C1 segment of cervical spinal cord (tissue), 14 donors: ENCODE data around the gene TMEM121B.
A peak's percentile ranks its signal among the peaks of the same experiment; 100 is the strongest.
"Not testable (repeated sequence)": the region's sequence is repeated elsewhere in the genome, so short reads cannot be mapped to it uniquely, and the experiment has no call there.

ENCODE experiments used
- DNase-seq, 14 donors: peaks; one replicate each; lab custom pipeline; 2025; lab: John Stamatoyannopoulos, UW

The TMEM121B gene

DNA sequence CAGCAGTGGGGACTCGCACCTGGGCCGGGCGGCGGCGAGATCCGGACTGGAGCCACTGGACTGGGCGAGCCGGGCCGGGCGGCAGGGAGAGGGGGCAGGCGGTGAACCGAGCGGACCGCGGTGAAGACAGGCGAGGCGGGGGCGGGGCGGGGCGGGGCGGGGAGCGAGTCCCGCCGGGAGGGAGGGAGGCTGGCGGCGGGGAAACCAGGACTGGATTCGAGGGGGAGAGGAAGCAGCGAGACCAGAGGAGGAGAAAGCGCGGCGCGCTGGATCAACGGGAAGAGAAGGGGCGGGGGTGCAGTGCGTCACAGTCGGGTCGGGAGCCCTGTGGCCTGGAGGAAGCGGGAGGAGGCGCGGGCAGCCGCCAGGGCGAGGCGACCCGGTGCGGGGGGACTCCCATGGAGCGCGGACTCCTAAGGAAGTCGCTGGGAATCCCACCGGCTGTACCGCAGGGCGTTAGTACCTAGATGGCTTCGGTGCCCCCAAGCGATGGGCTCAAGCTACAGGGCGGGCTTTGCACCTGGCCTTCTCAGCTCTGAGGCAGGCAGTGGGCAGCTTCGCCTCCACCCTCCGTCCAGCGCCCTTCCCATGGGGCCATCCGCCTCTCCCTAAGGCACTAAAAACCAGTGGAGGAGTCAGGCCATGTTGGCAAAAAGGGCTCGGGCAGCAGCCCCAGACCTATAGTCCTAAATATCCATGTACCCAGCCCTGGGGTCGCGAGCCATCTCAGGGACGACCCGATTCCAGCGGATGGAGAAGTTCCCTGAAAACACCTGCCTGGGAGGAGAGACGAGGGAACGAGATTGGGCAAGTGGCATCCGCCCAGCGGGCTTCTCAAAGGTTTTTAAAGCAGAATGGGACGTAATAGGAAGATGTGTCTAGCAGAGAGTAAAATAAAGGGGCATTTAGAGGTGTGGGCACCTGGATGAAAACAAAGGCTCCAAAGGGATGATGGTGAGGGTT lies at the start of gene TMEM121B:
TSS of gene TMEM121B (minus strand) at position 128 of the 963 bp plus-strand sequence. CDS start 233 bp downstream, outside the sequence.
- peak in 11 of 14 donors; percentile 18 to 89 (median 47) for DNase-seq

DNA sequence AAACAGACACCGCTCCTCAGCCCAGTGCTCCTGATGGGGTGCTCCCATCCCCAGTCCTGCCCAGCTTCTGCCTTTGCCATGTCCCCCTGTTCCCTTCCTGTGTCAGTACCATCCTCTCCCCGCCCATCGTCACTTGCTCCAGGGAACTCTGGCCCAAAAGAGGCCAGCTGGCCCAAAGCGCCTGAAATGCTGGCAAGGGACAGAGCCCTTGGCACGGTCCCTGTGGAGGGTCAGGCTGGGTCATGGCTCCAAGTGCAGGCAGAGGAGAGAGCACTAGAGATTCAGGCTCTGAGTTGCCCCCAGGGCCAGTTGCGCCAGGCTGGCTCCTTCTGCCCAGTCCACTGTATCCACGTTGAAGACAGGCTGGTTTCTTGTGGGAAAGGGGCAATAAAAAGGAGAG lies 46.3 kb upstream of the TMEM121B start:
- peak in 12 of 14 donors; percentile 1 to 67 (median 30) for DNase-seq

DNA sequence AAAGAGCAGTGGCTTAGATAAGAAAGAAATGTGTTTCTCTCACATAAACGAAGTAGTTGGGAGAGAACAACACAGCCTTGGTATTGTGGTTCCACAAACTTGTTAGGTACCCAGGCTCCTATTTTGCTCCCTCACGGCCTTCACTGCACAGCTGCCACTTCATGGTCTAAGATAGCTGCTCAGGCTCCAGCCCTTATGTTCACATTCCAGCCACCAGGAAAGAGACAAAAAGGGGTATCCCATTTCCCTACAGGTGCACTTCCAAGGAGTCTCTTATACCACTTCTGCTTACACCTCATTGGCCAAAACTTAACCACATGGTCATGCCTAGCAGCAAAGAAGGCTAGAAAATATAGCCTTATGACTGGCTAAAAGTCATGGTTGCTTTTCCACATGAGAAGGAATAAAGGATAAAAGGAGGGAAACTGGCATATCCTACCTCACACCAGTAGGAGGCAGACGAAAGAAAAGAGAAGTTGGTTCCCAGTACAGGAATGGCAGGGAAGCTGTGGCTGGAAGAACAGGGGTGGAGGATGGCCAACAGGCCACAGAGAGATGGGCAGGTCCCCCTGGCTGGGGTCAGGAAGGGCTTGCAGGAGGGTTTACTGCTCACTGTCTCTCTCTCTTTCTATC lies 43.3 kb upstream of the TMEM121B start:
- DNase-seq = no peak

DNA sequence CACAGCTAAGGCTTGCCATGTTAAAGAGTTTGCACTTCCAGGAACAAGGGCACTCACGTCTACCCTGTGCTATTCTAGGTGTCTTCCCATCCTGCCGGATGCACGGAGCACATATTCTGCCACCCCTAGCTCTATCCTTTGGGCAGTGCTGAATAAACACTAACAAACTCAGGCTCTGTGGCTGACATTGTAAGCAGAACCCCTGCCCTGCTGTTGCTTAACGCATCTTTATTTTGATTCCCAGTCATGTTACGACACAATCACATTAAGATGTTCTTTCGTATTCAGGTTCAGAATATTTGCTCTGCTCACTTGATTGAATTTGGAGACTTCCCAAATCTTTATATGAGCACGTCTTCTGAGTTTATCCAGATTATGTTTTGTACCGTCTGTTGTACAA lies 41.6 kb upstream of the TMEM121B start:
- no peak for DNase-seq

DNA sequence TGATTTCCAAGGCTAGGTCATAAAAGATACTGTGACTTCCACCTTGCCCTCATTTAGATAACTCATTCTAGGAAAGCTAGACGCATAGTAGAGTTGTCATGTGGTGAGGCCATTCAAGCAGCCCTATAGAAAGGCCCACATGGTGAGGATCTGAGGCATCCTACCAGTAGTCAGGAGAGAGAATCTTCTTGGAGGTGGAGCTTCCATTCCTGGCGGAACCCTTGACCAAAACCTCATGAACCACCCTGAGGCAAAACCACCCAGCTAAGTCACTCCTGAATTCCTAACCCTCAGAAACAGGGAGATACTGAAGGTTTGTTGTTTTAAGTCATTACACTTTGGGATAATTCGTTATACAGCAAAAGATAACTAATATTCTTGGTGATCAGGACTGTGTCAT lies 40.8 kb upstream of the TMEM121B start:
- DNase-seq = no peak

DNA sequence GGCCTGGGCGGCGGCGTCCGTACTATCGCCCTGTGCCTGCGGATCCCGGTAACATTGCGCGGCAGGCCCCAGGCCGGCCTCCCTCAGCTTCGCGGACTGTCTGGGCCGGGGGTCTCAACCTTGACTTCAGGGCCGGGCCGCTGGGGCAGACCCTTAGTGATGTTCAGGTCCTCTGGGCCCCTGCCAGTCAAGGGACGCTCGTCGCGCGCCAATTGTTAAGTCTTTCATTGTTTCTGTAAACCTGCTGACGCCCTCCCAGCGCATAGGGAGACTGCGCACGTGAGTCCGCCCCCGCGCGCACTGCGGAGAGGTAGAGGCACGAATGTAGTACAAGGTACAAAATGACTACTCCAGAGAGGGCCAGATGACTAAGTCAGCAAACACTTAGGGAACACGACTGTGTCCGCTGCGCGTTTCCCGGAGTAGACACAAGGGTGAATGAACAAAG lies 38.4 kb upstream of the TMEM121B start:
- peak in 6 of 14 donors; percentile 59 to 80 (median 72) for DNase-seq

DNA sequence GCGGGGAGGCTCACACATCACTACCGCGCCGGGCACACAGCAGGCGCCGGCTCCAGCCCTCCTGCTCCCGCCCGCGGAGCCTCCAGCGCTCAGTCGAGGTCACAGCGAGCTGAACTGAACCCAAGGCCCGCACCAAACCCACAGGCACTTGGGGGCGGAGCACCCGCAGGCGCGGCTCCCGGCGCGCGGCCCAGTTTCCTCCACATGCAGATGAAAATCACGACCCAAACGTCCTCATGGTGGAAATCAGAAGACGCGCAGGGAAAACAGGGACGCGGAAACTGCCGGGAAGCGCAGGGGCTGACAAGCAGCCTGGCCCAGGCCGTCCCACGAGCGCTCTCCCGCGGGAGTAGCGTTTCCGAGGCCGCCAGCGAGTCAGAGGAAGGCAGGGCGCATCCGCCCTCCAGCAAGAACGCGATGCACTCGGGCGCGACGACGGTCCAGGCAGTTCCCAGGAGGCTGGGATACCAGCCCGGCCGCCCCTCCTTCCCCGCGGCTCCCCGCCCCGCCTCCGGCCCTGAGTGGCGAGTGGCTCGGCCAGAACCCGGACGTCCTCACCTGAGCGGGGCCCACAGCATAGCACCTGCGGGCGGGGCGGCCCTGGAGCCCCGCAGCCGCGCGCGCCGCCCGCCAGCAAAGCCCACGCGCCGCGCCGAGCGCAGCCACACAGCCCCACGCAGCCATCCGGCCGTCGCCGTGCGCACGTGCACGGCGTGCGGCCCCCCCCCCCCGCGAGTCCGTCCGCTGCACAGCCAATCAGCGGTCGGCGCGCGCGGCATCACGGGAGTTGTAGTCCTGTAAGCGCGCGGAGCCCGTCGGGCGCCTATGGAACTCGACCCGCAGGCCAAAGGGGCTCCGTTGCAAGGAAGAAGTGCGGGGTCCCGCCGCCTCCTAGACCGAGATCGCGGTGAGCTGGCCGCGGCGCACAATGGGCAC lies 37.7 kb upstream of the TMEM121B start, which contains the start of gene HDHD5:
TSS of gene HDHD5 (minus strand) at position 710 of the 936 bp plus-strand sequence. CDS start at position 684, 26 bp downstream.
- DNase-seq = peak; percentile 28 to 93 (median 86)

DNA sequence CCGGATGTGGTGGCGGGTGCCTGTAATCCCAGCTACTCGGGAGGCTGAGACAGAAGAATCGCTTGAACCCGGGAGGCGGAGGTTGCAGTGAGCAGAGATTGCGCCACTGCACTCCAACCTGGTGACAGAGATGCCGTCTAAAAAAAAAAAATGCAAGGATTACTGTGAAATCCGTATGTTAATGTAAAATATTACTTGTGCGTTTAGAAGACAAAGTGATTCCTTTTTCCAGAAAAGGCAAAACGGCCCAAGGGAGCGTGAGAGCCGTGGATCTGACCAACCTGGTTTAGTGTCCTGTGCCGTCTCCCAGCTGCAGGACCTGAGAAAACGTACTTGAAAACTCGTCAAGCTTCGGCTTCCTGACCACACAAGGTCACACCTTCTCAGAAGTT lies 37.0 kb upstream of the TMEM121B start:
- DNase-seq = no peak

DNA sequence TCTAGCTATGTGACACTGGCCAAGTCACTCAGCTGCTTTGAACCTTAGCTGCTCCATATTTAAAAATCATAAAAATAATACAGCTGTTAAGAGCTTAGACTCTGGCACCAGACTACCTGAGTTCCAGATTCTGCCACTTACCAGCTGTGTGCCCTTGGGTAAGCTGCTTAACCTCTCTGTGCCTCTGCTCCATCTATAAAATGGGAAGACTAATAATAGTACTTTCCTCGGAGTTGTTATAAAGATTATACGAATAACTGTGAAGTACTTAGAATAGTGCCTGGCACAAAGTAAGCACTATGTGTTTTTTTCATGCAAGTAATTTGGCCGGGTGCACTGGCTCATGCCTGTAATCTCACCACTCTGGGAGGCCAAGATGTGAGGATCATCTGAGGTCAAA lies 36.6 kb upstream of the TMEM121B start:
- no peak for DNase-seq

DNA sequence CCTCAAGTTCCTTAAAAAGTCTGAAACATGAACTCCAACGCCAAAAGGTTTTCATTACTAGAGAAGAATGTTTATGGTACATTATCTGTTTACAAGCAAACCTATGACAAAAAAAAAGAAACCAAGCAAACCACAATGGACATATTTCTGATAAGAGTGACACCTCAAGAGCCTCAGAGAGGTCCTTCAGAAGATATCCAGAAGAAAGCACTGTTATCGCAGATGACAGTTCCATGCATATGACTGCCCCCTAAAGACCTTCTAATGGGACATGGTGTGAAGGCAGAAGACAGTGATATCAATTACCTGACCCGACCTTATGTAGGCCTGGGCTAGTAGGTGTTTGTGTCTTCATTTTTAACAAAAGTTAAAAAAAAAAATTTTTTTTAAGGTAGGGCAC lies 34.8 kb upstream of the TMEM121B start:
- DNase-seq = no peak

DNA sequence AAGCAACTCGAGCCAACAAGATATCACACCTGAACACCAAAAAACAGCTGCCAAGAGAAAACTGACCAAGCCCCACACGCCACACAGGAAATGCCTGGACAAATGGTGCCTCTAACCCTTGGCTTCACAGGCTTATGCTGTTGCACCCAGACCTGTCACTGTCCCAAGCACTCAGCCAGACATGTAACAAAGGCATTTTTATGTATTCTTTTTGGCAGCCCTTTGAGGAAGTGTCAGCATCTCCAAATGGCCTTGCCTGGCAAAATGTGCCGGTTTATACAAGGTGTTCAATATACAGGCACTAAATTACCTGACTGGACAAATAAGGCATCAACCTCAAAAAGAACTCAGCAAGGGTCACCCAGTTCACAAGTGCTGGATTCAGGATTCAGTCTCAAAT lies 31.8 kb upstream of the TMEM121B start:
- DNase-seq = no peak

DNA sequence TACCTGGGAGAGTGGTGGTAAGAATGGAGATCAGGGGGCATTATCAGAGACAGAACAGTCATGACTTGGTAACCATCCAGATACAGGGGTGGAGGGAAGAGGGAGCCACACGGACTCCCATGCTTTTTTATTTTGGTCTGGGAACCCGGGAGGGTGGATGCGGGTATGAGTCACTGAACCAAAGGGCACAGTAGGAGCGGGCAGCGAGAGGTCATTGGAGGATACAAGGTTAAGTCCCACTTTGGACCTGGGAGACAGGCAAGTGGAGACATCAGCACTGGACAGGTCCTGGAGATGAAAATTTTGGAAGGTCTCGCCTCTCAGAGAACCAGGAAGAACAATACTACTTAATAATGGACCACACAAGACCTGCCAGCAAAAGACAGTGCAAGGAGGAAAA lies 31.2 kb upstream of the TMEM121B start:
- DNase-seq = no peak

DNA sequence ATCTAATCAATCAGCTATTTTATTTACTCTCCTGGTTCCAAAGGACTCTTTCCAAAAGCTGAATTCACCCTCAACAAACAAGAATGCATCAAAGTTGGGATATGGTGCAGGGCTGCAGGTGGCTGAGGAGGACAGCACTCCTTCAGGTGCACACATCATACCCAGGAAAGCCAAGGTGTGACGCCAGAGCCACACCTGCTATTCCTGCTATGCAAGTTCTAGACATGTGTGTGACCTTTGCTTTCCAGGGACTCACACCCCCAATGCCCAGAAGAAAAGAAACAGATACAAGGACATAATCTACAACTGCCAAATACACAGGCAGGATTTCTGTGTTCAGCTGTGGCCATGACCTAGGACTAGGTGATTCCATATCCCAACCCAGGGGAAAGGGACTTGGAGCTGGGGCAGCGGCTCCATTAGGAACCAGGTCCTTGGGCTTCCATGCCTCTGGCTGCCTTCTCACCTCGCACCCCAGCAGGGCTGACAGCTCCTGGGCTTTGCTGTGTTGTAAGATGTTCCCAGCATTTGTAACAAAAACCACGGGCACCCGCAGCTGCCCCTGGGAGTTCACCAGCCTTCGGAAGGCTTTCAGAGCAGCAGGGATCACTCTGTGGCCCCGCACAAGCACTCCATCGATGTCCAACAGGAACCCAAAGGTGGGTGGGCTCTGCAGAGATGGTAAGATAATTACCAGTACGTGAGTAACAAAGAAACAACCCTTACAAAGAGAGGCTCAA lies 28.1 kb upstream of the TMEM121B start:
- DNase-seq = no peak

DNA sequence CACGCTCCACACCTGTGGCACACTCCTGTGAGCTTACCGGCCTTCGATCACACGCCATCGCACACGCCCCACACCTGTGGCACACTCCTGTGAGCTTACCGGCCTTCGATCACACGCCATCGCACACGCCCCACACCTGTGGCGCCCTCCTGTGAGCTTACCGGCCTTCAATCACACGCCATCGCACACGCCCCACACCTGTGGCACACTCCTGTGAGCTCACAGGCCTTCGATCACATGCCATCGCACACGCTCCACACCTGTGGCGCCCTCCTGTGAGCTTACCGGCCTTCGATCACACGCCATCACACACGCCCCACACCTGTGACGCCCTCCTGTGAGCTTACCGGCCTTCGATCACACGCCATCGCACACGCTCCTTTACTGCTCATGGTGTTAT lies 26.3 kb upstream of the TMEM121B start:
- DNase-seq = not testable (repeated sequence)

DNA sequence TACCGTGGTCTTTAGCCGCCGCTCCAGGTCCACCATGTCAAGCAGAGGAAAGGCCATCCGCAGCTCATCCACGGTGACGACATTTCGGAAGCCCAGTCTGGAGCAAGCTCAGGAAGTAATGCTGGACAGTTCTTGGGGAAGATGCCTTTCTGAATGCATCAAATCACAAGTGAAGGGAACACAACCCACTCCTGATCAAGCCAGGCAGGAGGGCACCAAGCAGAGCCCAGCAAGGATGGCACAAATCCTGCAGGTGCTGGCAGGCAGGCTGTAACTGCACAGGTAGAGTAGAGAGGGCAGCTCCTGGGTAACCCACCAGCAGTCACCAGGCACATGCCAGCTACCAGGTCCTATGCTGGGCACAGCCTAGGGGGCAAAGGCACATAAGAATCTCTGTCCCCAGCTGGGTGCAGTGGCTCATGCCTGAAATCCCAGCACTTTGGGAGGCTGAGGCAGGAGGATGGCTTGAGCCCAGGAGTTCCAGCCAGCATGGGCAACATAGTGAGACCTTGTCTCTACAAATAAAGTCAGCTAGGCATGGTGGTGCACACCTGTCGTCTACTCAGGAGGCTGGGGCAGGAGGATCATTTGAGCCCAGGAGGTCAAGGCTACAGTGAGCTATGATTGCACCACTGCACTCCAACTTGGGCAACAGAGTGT lies 24.0 kb upstream of the TMEM121B start:
- no peak for DNase-seq

DNA sequence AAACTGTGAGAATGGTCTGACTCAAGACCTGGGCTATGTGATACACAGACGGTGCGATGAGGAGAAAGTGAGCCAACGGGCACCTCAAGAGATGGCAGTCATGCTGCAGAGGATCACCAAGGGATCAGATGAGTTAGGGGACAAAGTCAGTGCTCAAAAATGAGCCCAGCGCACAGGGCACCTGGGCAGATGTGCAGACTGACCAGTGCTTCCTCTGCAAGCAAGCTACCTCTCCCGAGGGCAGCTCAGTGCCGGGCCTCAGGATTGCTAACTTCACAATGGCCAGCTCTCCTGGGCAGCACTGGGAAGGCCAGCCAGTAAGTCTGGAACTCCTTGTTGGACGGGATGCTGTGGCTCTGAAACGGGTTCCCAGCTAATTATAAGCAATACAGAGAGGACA lies 22.7 kb upstream of the TMEM121B start:
- DNase-seq = no peak

DNA sequence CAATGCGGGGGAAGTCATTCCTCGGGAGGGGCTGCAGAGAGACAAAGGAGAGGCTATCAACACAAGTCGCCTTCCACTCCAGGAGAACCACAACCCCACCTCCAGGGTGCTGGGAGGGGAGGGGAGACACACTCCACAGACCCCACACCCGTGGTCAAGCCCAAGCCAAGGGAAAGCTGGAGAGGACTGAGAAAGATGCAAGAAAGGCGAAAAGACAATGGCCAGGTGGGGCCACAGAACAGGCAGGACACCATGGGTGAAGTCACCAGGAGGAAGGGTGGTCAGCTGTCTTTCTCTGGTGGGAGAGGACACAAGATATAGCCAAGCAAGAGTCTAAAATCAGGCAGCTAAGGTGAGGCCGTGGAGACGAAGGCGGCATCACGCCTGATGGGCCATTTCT lies 21.9 kb upstream of the TMEM121B start:
- no peak for DNase-seq

DNA sequence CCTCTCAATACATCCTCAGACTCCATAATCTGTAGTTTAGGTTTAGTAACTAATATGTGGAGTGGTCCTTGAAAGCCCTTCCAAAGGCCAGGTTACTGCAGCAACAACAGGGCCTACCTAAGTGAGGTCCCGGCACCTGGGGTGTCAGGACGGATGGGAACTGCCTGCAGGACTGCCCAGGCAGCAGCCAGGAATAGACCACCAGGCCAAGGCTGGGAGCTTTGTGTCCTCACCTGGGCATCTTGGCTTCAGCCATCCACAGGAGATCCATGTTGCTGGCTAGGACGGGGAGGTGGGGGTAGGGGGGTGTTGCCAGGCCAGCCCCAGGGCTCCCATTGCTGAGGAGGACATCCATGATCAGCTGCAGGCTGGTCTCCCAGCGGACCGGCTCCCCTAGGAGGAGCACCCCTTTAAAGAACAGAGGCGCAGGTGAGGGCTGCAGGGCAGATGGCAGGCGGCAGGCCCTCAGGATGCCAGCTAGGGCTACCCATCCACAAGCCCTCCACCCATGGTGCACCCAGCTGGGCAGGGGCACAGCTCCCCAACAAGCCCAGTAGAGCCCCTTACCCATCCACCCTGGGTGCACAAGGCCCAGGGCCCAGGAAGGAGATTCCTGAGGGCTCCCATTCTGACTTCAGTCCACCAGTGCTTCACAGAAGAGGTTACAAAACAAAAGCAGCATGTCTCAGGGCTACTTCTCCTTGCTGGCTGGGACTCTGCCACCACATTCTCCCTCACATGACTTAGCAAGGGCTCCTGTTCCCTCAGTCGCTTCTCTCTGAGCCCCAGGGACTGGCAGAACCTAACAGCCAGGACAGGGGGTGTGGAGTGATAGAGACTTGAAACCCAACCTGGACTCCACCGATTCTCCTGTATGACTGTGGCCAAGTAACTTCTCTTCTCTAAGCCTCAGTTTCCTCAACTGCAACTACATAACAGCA lies 19.9 kb upstream of the TMEM121B start:
- DNase-seq = no peak

DNA sequence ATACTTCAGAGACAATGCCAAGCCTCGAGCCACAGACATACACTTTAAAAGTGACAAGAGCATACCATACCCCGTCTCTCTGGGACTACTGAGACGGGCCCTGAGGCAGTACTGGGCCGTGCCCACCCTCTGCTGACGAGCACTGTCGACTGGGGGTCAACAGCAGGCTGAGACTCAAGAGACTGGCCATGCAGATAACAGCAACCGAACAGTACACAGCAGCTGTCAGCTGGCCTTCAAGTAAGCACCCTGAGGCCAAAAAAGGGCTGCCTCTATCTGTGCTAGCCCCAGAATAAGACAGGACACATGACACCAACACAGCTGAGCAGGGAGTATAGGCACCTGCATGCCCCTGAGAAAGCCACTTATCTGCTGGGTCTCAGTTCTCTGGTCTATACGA lies 18.9 kb upstream of the TMEM121B start:
- no peak for DNase-seq
